Activated CD8-positive, alpha-beta T cell treated with anti-CD3 and anti-CD28 coated beads, Interleukin-2, amount 10 ng/mL, durations not matched to agents 7 days and 5 days (primary cell): ENCODE data around the gene P3H2. TPM values are rescaled to one million over a fixed set of nuclear protein-coding genes. Genes with fewer than 3 reads are reported as not detected.
"Not testable (repeated sequence)": the region's sequence is repeated elsewhere in the genome, so short reads cannot be mapped to it uniquely, and the experiment has no call there.

Experiments used
- ATAC-seq: fragments of 150-1000 bp; cut with Tn5 transposase; one replicate; pipeline ENCODE4 v1.10.0; 2021; ENCODE audit warnings: moderate library complexity
- CTCF ChIA-PET: fragments of 350-600 bp; sonication (Branson Sonifier 250); formaldehyde crosslinking; loops from one replicate; lab custom pipeline; 2021; ENCODE audit warnings: antibody characterized with exemption; lab: Charles Lee
- POLR2A ChIA-PET: fragments of 350-600 bp; sonication (Branson Sonifier 250); formaldehyde crosslinking; loops from one replicate; lab custom pipeline; 2021; ENCODE audit warnings: antibody characterized with exemption; lab: Charles Lee
- DNase-seq: peaks from one replicate; pipeline ENCODE4 v3.0.0-alpha.2; 2020
- H3K27ac Mint-ChIP-seq: one replicate; pipeline ENCODE4 v1.8.0; 2021; ENCODE audit warnings: mild to moderate bottlenecking, mixed read lengths
- H3K27me3 Mint-ChIP-seq: one replicate; pipeline ENCODE4 v1.8.0; 2021; ENCODE audit warnings: low read depth, mixed read lengths
- H3K36me3 Mint-ChIP-seq: one replicate; pipeline ENCODE4 v1.8.0; 2021; ENCODE audit warnings: low read depth, mixed read lengths
- H3K4me1 Mint-ChIP-seq: one replicate; pipeline ENCODE4 v1.8.0; 2021; ENCODE audit warnings: low read depth, mixed read lengths
- H3K4me3 Mint-ChIP-seq: one replicate; pipeline ENCODE4 v1.8.0; 2021; ENCODE audit warnings: mild to moderate bottlenecking, mixed read lengths
- H3K9me3 Mint-ChIP-seq: one replicate; pipeline ENCODE4 v1.8.0; 2022; ENCODE audit warnings: mixed read lengths; ENCODE audit not compliant: insufficient read depth
- total RNA-seq, 2 experiments: library from RNA; stranded (reverse); gene quantifications; one replicate each; pipeline ENCODE4 v1.2.3, GENCODE V29; 2021

P3H2 gene
- total RNA-seq, 2 experiments from 2014 or later = not detected

DNA sequence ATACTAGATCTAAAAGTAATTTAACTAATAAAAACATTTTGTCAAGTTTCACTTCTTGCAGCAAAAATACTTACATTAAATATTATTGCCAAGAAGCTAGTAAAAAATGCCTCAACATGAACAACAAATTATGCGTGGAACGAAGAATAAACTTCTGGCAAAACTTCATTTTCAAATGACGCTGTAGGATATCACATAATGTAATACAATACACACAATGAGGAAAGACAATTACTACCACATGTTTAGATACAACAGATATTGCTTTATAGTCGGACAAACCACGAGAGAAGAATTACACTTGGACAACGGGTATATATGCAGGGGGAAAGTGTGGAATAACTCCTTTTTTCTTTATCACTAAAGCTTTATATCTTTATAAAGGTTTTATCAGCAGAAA is 21.6 kb downstream of the P3H2 start:
- DNase-seq (no peak), ATAC-seq (no peak)
- Mint-ChIP-seq H3K4me1 (no peaks in the 10 kb centered on the region), H3K4me3 (no peak overlapping the region), H3K36me3 (no peaks in the 10 kb centered on the region), H3K27me3 (peaks cover 14% of the 10 kb centered on the region), H3K27ac (no peak overlapping the region), H3K9me3 (no peaks in the 10 kb centered on the region)
- ChIA-PET POLR2A (no interaction called here), CTCF (no interaction called here)

DNA sequence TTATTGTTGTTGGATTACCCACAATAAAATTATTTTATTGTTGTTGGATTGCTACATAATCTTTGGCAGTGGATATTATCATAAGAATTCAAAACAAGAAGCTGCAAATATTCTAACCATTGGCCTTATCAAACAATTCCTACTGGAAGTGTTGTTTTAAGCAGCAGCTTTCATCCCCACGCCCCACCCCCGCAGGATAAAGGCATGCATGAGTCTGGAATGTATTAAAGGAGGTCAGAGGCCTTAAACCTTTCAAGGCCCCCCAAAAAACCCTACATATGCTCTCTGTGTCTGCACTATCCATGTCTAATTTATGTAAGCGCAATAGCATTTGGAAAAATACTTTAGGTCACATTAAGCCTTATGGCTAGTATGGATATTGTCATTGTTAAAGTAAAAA is 23.1 kb downstream of the P3H2 start:
- POLR2A ChIA-PET = no interaction called here
- no peaks in the 10 kb centered on the region for H3K4me1 Mint-ChIP-seq
- DNase-seq = no peak
- H3K27me3 Mint-ChIP-seq = peaks cover 12% of the 10 kb centered on the region
- H3K4me3 Mint-ChIP-seq = no peak overlapping the region
- no peak for ATAC-seq
- H3K27ac Mint-ChIP-seq = no peak overlapping the region
- H3K36me3 Mint-ChIP-seq = no peaks in the 10 kb centered on the region
- H3K9me3 Mint-ChIP-seq = no peaks in the 10 kb centered on the region
- CTCF ChIA-PET = no interaction called here

DNA sequence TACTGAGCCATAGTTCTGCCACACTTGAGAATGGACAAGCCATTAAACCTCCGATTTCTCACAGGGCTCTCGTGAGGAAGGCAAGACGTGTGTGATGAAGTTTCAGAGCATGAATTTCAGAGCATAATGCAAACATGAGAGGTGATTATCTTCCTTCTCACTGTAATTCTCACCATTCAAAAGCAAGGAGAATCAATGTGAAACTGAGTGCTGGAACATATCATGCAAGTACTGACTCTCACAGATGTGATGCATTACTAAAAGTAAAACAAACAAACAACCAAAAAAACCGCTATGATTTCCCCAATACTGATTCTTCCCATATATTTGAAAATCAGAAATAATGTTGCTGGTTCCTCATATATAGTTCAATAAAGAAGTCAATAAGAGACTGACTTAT is 23.7 kb downstream of the P3H2 start:
- POLR2A ChIA-PET = no interaction called here
- DNase-seq = no peak
- Mint-ChIP-seq H3K4me3 (no peak overlapping the region), H3K27me3 (peaks cover 7% of the 10 kb centered on the region), H3K9me3 (no peaks in the 10 kb centered on the region), H3K27ac (no peak overlapping the region), H3K36me3 (no peaks in the 10 kb centered on the region), H3K4me1 (no peaks in the 10 kb centered on the region)
- CTCF ChIA-PET = no interaction called here
- no peak for ATAC-seq

DNA sequence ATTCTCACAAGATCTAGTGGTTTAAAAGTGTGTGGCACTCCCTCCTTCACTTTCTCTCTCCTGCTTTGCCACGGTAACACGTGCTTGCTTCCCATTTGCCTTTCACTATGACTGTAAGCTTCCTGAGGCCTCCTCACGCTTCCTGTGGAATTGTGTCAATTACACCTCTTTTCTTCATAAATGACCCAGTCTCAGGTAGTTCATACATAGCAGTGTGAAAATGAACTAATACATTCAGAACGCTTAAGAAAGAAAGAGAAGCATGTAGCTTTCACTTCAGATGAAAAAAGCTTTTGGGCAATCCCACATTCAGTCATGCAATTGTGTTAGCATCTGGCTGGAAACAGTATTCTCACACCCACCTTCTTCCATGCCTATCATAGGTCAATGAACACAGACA is 24.4 kb downstream of the P3H2 start:
- H3K36me3 Mint-ChIP-seq = no peaks in the 10 kb centered on the region
- no peaks in the 10 kb centered on the region for H3K4me1 Mint-ChIP-seq
- no peak for ATAC-seq
- ChIA-PET POLR2A (no interaction called here), CTCF (no interaction called here)
- no peak overlapping the region for H3K4me3 Mint-ChIP-seq
- H3K9me3 Mint-ChIP-seq = no peaks in the 10 kb centered on the region
- DNase-seq = no peak
- no peak overlapping the region for H3K27ac Mint-ChIP-seq
- peaks cover 8% of the 10 kb centered on the region for H3K27me3 Mint-ChIP-seq

DNA sequence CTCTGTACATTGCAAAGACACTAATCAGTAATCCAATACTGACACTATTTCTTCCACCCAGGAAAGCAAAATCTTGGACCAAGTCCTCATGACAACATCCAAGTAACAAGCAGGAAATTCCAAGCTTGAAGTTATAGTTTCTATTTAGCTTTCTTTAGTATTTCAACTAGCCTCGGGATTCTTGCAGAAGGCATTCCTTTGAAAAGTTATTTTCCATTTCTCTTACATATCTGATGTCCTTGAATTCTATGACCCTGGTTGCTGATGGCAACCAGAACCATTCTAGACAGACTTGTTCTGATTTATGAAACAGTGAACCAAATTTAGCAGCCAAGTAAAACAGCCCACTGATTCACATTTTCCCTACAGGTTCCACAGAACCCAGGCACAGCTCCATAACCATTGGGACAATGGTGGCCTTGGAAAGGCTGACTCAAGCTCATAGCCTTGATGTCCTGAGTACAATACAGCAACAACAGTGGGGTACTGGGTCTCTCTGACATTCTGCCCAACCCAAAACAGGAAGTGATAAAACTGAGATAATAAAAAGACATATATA is 26.5 kb downstream of the P3H2 start:
- H3K9me3 Mint-ChIP-seq = no peaks in the 10 kb centered on the region
- no peaks in the 10 kb centered on the region for H3K4me1 Mint-ChIP-seq
- ChIA-PET CTCF (no interaction called here), POLR2A (no interaction called here)
- no peaks in the 10 kb centered on the region for H3K36me3 Mint-ChIP-seq
- no peak overlapping the region for H3K27ac Mint-ChIP-seq
- H3K4me3 Mint-ChIP-seq = no peak overlapping the region
- no peak for DNase-seq
- ATAC-seq = no peak
- peaks cover 7% of the 10 kb centered on the region for H3K27me3 Mint-ChIP-seq

DNA sequence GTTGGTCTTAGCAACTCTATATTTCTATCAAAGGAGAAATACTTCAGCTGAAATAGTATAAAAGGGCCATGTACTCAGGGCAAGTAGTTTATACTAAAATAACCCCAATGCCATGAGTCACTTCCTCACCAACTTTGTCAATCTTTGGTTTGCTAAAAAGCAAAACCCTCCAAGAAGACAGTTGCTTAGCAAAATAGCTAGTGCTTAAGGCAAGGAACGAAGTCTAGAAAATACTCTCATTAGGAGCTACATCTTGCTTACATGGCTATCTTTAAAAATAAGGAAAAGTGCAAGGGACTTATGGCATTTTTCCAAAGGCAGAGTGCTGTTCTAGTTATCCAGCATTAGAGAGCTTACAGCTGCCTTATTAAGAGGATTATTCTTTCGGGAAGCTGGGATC is 28.4 kb downstream of the P3H2 start:
- ATAC-seq (no peak), DNase-seq (no peak)
- Mint-ChIP-seq H3K27me3 (peaks cover 7% of the 10 kb centered on the region), H3K9me3 (no peaks in the 10 kb centered on the region), H3K27ac (no peak overlapping the region), H3K36me3 (no peaks in the 10 kb centered on the region), H3K4me1 (no peaks in the 10 kb centered on the region), H3K4me3 (no peak overlapping the region)
- ChIA-PET CTCF (no interaction called here), POLR2A (no interaction called here)

GRCh38 chr3:190089711-190090110 is 31.0 kb downstream of the P3H2 start:
- Mint-ChIP-seq H3K27ac (no peak overlapping the region), H3K9me3 (no peaks in the 10 kb centered on the region), H3K27me3 (peaks cover 7% of the 10 kb centered on the region), H3K4me3 (no peak overlapping the region), H3K36me3 (no peaks in the 10 kb centered on the region), H3K4me1 (no peaks in the 10 kb centered on the region)
- no peak for ATAC-seq
- CTCF ChIA-PET = no interaction called here
- no peak for DNase-seq
- POLR2A ChIA-PET = no interaction called here

DNA sequence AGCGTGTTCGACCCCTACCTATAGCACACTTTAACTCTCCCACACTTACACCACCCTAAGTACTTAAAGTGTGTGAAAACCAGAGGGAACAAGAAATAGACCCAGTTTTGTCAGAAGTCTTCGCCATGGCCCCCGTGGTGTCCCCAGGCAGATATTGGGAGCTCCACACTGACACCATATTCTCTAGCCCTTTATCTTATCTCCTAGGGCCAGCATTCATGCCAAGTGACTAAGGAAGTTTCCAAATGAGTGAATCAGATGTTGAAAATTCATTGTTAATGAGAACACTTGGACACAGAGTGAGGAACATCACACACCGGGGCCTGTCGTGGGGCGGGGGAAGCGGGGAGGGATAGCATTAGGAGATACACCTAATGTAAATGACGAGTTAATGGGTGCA is 31.8 kb downstream of the P3H2 start:
- CTCF ChIA-PET = no interaction called here
- Mint-ChIP-seq H3K27me3 (peaks cover 4% of the 10 kb centered on the region), H3K36me3 (no peaks in the 10 kb centered on the region), H3K4me1 (no peaks in the 10 kb centered on the region), H3K9me3 (no peaks in the 10 kb centered on the region), H3K4me3 (no peak overlapping the region), H3K27ac (no peak overlapping the region)
- no peak for DNase-seq
- ATAC-seq = no peak
- POLR2A ChIA-PET = no interaction called here

DNA sequence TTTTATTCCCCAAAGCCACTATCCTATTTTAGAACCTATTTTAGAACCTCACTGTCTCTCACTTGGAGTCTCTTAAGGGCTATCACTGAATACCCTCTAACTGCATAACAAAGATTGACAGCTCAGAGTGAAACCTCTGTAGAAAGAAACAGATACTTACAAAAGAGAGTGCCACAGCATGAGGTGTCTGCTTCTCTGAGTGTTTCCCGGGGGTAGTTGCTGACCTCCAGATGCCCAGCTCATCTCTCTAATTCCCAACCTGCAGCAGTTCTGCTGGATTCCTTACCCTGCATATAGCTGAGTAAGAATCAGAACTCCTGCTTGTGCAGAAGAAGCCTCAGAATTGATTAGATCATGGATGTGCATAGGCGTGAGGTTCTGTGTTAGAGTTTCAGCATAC is 34.5 kb downstream of the P3H2 start:
- H3K4me3 Mint-ChIP-seq = no peak overlapping the region
- ATAC-seq = no peak
- ChIA-PET POLR2A (no interaction called here), CTCF (no interaction called here)
- no peaks in the 10 kb centered on the region for H3K36me3 Mint-ChIP-seq
- no peak overlapping the region for H3K27ac Mint-ChIP-seq
- no peaks in the 10 kb centered on the region for H3K4me1 Mint-ChIP-seq
- H3K9me3 Mint-ChIP-seq = no peaks in the 10 kb centered on the region
- no peak for DNase-seq
- no peaks in the 10 kb centered on the region for H3K27me3 Mint-ChIP-seq

- Mint-ChIP-seq H3K36me3 (no peaks in the 10 kb centered on the region), H3K4me3 (no peak overlapping the region), H3K4me1 (no peaks in the 10 kb centered on the region), H3K27ac (no peak overlapping the region), H3K27me3 (peaks cover 2% of the 10 kb centered on the region), H3K9me3 (no peaks in the 10 kb centered on the region)
- ATAC-seq (no peak), DNase-seq (no peak)
- ChIA-PET CTCF (interaction anchor here (1.1 kb wide), 1 partner anchor 17 kb away, joined by 3 read pairs; no protein-coding TSS in a partner anchor), POLR2A (no interaction called here)
Observed at GRCh38 chr3:190084983-190085382, 35.7 kb downstream of the P3H2 start.

GRCh38 chr3:190083635-190084034 is 37.1 kb downstream of the P3H2 start:
- Mint-ChIP-seq H3K4me1 (no peaks in the 10 kb centered on the region), H3K9me3 (no peaks in the 10 kb centered on the region), H3K27me3 (peaks cover 3% of the 10 kb centered on the region), H3K36me3 (no peaks in the 10 kb centered on the region), H3K27ac (no peak overlapping the region), H3K4me3 (no peak overlapping the region)
- POLR2A ChIA-PET = no interaction called here
- DNase-seq = no peak
- CTCF ChIA-PET = no interaction called here
- no peak for ATAC-seq

GRCh38 chr3:190081389-190081788 is 39.3 kb downstream of the P3H2 start:
- no peak overlapping the region for H3K4me3 Mint-ChIP-seq
- no peaks in the 10 kb centered on the region for H3K36me3 Mint-ChIP-seq
- H3K4me1 Mint-ChIP-seq = no peaks in the 10 kb centered on the region
- DNase-seq (no peak), ATAC-seq (no peak)
- ChIA-PET CTCF (no interaction called here), POLR2A (no interaction called here)
- no peaks in the 10 kb centered on the region for H3K9me3 Mint-ChIP-seq
- peaks cover 4% of the 10 kb centered on the region for H3K27me3 Mint-ChIP-seq
- no peak overlapping the region for H3K27ac Mint-ChIP-seq

GRCh38 chr3:190079173-190079572 is 41.5 kb downstream of the P3H2 start:
- ATAC-seq, POLR2A ChIA-PET: not testable (repeated sequence)

More at GRCh38 chr3:190079173-190079572, 41.5 kb downstream of the P3H2 start:
- DNase-seq, H3K27me3 Mint-ChIP-seq, CTCF ChIA-PET, H3K36me3 Mint-ChIP-seq, H3K27ac Mint-ChIP-seq, H3K4me3 Mint-ChIP-seq, H3K9me3 Mint-ChIP-seq, H3K4me1 Mint-ChIP-seq: not testable (repeated sequence)
